HG03103 (cell line): ENCODE results near the gene GPD2.
"Not testable (repeated sequence)": the region's sequence is repeated elsewhere in the genome, so short reads cannot be mapped to it uniquely, and the experiment has no call there.

Experiments
- ATAC-seq: cut with Tn5 transposase; IDR thresholded peaks from one replicate; pipeline ENCODE4 v1.9.1; 2021; ENCODE audit warnings: low read depth; ENCODE audit not compliant: unreplicated experiment

Gene GPD2

GRCh38 chr2:156580501-156580900, 144.3 kb downstream of the GPD2 start:
- no peak for ATAC-seq

DNA sequence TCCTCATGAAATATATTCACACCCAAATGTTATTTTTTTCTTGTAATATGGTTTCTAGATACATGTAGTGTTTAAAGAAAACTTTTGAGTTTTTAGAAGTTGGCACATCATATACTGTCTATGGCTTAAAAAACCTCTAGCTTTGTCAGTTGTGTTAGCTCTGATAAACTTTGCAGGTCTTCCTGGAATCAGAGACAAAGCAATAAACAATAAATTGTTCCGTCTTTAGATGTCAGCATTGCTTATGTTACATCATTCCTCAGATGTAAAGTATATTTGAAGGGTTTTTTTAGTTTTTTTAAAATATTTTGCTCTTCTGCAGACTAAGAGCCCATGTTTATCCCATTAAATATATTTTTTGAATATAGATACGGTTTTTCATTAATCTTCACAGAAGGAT, 145.1 kb downstream of the GPD2 start:
- ATAC-seq: no peak

DNA sequence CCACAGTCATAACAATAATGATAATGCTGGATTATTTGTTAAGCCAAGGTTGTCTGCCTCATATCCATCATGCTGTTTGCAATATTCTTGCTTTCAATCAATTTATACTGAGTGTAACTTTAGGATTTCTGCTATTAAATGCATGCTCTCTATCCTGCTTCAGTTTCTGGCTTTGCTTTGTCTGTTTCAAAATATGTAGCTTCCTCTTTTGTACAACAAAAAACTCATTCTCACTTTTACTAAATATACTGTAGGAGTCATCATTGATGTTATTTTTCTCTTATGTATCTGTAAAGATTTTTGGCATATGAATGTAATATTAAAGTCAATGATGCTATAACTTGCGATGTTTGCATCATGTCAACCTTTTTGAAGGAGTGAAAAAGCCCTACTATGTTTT, 149.3 kb downstream of the GPD2 start:
- no peak for ATAC-seq

DNA sequence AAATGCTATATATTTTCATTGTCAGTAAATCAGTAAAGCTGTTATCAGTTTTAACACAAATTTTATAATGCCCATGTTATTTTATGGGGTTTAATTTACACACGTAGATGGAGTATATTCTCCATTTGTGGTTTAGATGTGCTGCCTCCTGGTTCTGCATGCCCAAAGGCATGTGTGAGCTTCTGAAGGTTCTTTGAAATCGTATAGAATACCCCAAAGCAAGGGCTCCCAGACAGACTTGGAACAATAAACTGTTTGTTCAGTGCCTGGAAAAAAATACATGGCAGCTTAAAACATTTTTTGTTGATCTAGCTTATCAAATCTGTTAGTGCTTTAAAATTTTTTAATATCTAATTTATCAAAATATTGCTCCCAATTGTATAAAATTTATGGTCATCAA, 150.4 kb downstream of the GPD2 start:
- no peak for ATAC-seq

- ATAC-seq: no peak
Measured at GRCh38 chr2:156589381-156590079, 153.4 kb downstream of the GPD2 start.

DNA sequence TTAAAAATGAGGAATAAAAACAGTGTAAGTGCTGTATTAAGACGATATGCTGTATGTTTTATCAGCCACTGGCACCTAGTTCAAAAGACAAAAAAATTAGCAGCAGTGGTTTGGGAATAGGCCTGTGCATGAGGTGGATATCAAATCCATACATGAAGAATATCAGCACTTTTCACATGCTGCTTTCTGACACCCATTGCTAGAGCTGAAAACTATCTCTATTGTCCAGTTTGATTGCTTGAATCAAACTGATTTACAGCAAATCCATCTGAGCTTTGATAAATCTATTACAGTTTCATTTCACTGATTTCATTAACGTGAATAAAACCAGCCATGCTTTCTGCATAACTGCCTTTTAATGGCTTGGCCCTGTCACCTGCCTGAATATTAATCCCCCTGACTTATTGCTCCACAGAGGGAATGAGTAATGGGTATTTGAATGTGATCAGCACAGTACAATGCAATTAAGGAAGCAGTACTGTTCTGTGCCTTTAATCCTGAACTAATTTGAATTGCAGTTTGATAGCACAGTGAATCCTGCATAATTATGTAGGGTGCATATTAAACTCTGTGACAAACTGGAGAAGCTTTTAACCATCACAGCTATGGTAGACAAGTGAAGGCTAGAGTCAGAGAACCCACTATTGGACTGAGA, 154.0 kb downstream of the GPD2 start:
- no peak for ATAC-seq

DNA sequence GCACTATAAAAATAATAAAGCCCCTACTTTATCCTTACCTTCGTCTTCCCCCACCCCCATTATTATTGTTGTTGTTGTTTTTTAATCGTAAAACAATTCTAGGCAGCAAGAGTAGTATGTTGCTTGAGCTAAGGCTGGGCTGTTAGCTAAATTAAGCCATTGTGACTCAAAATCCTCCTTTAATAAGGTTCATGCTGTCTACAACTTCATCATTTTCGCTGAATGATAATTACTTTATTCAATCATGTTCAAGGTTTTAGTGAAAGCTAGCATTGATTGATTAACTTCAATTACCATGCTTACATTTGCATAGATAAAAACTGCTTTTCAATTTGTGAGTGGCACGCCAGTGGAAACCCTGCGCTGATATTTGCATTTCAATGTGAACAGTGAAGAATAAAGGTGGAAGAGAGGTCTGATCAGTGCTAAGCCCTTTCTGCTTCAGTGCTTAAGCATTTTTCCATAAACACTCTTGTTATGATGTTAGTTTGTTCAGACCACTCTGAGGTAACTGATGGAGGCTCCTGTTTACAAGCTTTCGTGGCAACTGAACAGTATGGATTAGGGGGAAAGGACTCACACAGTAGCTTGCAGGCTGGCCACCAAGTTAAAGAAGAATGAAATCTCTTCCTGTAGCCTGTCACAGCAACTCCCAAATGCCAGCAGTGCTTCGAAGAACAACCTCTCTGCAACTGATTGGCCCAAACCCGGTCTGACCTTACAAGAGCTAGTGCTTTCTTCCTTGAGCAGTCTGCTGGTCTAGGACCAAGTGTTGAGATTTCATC, 156.8 kb downstream of the GPD2 start:
- no peak for ATAC-seq

- ATAC-seq: no peak
Measured at GRCh38 chr2:156593594-156593921, 157.4 kb downstream of the GPD2 start.

GRCh38 chr2:156598563-156598962, 162.4 kb downstream of the GPD2 start:
- no peak for ATAC-seq

DNA sequence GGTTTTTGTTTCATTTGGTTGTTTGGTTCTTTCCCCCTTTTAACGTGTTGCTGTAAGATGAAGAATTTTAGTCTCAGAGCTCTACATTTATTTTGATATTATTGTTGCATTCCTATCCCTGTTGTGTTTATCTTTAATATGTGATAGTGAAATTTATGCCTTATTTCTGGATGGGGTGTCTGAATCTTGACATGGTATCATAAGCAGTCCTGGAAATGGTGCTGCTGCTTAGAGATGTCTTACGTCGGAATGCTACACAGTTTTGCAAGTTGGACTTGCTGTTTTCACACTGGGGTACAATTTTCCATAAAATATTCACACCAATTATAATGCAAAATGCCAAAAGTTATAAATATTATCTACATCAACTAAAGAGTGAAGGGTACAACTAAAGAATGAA, 164.0 kb downstream of the GPD2 start:
- ATAC-seq: no peak

DNA sequence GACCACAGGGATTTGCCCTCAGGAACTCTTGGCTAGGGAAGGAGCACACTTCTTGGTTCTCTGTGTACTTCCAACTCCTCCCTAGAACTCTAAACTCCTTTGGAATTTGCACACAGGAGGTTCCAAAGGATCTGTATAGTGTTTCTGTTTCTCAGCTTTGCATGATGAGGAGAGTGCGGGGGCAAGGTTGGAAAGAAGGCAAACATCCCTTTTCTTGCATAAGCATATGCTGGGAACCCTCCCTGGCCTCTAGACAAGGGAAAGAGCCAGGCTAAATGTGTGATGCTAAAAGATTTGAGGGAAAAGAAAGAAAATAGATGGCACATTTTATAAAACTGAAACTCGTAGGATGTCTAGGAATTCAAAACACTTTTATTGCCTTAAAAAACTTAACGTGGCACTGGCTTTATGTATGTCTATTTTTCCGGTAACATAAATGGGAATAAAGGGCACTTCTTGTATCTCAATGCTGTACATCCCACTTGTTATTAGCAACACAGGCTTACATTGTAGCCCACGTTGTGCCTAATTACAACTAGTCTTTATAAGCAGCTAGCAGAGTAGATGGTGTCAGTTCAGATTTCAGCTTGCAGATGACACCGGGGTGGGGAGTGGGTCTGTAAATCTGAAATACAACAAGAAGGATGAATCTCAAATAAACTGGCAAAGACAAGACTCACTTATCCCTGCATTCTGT, 165.8 kb downstream of the GPD2 start:
- ATAC-seq: no peak

GRCh38 chr2:156602552-156602933, 166.4 kb downstream of the GPD2 start:
- no peak for ATAC-seq

DNA sequence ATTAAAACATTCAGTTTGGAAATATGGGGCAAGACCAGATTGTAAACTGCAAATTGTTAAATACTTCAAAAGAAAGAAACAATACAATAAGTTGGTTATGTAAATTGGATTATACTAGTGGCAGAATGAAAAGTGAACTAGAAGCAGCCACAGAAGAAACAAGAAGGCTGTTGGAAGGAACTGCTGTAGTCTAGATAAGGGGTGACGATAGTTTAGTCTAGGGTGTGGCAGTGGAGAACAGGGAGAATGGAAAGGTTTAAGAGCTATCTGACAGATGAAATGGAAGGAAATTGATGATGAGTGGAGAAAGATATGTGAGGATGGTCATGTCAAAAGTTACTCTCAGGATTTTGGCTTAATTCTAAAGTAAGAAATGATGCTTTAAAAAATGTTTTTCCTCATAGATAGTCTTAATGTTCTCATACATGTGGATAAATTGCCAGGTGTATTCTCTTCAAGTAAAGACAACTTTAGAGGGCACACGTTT, 179.7 kb downstream of the GPD2 start:
- ATAC-seq: no peak

- ATAC-seq: not testable (repeated sequence)
Measured at GRCh38 chr2:156618071-156618470, 181.9 kb downstream of the GPD2 start.

DNA sequence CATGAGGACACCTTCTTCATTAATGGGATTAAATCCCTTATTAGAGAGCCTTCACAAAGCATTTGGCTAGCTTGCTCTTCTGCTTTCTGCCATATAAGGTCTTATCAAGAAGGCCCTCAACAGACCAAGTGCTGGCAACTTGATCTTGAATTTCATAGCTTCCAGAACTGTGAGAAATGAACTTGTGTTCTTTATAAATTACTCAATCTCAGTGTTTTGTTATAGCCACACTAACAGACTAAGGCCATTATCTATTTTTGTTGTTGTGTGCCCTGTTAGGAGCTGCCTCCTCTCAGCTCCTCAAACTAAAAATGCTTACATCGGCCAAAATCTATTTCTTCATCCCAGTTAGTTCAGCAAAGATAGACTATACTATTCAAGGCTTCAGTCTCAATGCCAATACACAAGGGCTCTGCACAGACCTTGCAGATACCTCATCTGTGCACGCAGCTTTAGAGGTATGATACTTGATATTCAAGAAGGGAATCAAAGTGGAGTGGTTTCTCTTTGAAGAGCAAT, 182.9 kb downstream of the GPD2 start:
- no peak for ATAC-seq

DNA sequence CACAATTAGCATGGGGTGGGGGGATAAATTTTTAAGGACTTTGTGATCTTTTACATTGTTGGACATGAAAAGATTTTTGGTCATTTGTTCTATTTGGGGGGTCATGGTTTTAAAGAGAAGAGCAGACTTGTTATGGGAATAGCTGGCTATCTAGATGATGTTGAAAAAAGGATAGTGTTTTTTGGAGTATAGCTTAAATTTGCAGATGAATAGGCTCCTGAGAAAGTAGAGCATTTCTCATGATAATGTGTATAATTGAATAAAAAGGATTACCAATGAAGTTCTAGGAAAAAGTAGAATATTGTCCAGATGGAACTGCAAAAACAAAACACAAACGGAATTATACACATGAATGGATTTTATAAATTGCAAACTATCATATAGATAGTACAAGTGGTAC, 186.3 kb downstream of the GPD2 start:
- ATAC-seq: no peak

GRCh38 chr2:156625360-156626170, 189.4 kb downstream of the GPD2 start:
- no peak for ATAC-seq

- ATAC-seq: no peak
Measured at GRCh38 chr2:156626931-156627330, 190.8 kb downstream of the GPD2 start.

DNA sequence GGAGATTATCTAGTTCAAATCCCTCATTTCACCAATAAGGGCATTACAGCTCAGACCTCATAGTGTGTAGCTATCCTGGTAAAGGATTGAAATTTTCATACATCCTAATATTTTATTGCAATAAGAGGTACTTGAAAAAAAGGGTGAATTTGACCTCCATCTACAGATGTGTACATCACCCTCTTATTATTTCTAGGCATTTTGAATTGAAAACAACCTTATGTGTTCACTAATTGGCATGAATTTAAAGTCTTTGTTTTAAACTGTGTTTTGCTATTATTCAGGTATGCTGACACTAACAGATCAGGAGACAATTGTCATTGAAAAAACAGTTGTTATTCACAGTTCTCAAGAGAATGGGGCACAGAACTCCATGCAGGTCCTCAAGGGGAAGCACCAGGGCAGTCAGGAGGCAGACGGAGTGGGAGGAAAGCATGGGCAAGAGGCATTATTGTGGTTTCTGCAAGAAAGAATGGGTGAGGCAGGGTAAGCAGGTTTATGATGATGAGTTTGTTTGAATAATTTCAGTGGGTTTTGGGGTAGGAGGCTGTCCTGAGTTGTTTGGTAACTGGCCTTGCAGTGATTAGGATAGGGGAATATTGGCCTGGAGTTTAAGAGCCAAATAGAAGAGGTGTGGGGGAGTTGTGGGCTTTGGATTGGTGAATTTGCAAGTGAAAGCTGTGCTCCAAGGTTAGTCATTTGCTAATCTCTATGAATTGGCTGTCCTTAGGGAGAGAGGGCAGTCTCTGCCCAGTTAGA, 194.6 kb downstream of the GPD2 start:
- no peak for ATAC-seq
